ENCODE measurements around the gene ZNF385B.
"Not testable (repeated sequence)": the region's sequence is repeated elsewhere in the genome, so short reads cannot be mapped to it uniquely, and the experiment has no call there.

Gene ZNF385B

GRCh38 chr2:179629776-179630175 is 231.6 kb downstream of the ZNF385B start:
- DNase-seq (ENCODE audit: low read depth): not testable (repeated sequence)

GRCh38 chr2:179626261-179626660 is 235.2 kb downstream of the ZNF385B start:
- DNase-seq (ENCODE audit: low read depth): no peak

DNA sequence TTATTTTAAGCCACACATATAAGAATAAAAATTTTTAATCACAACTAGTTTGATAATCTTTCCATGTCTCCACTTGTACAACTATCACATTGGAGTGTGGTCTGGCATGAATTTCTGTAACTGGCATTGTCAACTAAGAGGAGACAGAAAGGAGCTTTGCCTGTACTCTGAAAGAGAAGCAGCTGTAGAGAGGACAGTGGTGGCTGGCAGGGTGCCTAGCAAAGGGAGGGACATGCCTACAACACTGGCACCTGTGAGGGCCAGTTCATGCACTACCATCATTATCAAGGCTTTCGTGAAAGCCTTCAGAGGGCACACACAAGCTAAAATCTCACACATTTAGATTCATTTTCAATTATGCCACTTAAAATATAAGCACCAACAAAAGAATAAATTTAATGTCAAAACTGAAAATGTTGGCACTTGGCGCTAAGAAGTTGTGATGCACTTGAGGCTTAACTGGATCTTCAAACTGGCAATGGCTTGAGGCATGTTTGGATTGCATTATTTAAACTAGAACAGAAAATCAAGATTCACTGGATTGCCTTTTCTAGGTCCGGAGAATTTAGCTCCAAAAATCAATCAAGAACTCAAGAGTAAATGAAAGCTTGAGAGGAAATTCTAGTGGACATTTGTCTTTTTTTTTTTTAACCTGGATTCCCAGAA is 238.6 kb downstream of the ZNF385B start:
- no peak for DNase-seq (ENCODE audit: low read depth)

GRCh38 chr2:179622112-179622511 is 239.3 kb downstream of the ZNF385B start:
- no peak for DNase-seq (ENCODE audit: low read depth)

GRCh38 chr2:179619947-179620467 is 241.4 kb downstream of the ZNF385B start:
- DNase-seq (ENCODE audit: low read depth): no peak

GRCh38 chr2:179614121-179614520 is 247.3 kb downstream of the ZNF385B start:
- DNase-seq (ENCODE audit: low read depth): no peak

DNA sequence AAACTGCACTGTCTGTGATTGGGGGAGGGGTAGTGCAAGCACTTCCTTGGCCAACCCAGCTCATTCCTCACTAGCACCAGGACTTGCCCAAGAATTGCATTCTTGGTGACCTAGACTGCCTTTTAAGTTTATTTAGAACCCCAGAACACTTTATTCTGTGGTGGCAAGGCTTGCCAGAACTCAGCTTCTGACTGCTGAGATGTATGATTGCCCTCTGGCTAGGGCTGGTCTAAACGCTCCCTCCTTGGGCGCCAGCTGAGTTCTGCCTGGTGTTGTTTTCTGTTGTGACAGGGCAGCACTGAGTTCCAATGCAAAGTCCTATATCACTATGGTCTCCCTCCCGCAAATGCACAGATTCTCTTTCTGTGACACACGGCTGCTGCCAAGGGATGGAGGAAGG is 247.7 kb downstream of the ZNF385B start:
- DNase-seq (ENCODE audit: low read depth): no peak

GRCh38 chr2:179613299-179613651 is 248.1 kb downstream of the ZNF385B start:
- no peak for DNase-seq (ENCODE audit: low read depth)

DNA sequence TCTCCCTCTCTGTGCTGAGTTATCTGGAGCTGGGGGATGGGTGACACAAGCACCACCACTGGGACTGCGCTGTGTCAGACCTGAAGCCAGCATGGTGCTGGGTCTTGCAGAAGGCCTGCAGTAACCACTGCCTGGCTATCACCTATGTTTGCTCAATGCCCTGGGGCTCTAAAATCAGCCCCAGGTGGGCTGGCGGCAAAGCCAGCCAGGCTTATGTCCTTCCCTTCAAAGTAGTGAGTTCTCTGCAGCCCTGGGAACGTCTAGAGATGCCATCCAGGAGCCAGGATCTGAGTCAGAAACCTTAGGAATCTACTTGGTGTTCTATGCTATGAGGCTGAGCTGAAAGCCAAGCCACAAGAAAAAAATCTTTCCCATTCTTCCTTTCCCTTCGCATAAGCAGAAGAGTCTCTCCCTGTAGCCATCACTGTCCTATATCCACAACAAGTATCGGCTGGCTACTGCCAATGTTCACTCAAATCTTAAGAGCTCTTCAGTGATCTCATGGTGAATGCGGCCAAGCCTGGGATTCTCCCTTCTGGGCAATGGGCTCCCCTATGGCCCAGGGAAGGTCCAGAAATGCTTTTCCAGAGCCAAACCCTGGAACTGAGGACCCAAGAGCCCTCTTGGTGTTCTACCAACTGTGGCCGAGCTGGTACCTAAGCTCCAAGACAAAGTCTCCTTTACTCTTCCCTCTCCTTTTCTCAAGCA is 248.7 kb downstream of the ZNF385B start:
- no peak for DNase-seq (ENCODE audit: low read depth)

DNA sequence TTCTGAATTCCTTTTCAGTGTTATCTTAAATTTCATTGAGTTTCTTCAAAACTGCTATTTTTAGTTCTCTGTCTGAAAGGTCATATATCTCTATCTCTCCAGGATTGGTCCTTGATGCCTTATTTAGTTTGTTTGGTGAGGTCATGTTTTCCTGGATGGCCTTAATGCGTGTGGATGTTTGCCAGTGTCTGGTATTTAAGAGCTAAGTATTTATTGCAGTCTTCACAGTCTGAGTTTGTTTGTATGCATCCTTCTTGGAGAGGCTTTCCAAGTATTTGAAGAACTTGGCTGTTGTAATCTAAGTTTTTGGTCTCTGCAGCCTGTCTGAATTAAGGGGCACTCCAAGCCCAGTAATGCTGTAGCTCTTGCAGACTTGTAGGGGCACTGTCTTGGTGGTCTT is 249.3 kb downstream of the ZNF385B start:
- DNase-seq (ENCODE audit: low read depth): no peak

GRCh38 chr2:179606141-179606540 is 255.3 kb downstream of the ZNF385B start:
- no peak for DNase-seq (ENCODE audit: low read depth)

DNA sequence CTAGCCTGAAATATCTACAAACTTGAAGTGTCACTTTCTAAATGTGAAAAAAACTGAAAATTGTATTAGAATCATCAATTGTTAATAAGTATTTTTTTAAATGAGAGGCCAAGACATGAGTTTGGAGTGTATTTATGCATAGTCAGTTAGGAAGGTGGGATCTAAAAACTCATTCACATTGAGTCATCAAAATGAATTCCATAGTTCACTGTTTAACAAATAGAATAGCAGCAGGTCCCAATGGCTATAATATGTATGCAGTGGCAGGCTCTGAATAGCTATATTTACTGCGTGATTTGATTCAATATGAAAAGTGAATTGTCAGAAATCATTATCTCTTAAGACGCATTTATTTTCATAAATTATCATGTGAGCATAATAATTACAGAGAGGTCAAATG is 256.1 kb downstream of the ZNF385B start:
- DNase-seq (ENCODE audit: low read depth): no peak

DNA sequence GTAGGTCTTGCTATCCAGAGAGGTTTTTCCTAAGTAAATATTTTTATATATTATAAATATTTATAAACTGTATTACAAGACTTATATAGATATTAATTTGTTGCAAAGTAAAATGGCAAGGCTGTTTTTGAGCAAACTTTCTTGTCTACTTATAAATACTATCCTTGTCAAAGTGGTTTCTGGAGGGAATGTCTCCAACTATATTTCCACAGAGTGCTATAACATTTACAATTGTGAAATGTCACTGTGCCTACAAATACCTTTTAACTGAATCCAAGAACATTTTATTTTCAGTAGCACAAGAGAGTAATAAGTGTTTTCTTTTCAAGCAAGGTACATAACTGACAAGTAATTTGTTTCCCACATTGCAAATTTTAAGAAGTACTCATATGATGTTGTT is 256.8 kb downstream of the ZNF385B start:
- DNase-seq (ENCODE audit: low read depth): no peak

GRCh38 chr2:179602452-179602851 is 259.0 kb downstream of the ZNF385B start:
- no peak for DNase-seq (ENCODE audit: low read depth)

- no peak for DNase-seq (ENCODE audit: low read depth)
Observed at GRCh38 chr2:179596018-179596417, 265.4 kb downstream of the ZNF385B start.

GRCh38 chr2:179595284-179595683 is 266.1 kb downstream of the ZNF385B start:
- no peak for DNase-seq (ENCODE audit: low read depth)

DNA sequence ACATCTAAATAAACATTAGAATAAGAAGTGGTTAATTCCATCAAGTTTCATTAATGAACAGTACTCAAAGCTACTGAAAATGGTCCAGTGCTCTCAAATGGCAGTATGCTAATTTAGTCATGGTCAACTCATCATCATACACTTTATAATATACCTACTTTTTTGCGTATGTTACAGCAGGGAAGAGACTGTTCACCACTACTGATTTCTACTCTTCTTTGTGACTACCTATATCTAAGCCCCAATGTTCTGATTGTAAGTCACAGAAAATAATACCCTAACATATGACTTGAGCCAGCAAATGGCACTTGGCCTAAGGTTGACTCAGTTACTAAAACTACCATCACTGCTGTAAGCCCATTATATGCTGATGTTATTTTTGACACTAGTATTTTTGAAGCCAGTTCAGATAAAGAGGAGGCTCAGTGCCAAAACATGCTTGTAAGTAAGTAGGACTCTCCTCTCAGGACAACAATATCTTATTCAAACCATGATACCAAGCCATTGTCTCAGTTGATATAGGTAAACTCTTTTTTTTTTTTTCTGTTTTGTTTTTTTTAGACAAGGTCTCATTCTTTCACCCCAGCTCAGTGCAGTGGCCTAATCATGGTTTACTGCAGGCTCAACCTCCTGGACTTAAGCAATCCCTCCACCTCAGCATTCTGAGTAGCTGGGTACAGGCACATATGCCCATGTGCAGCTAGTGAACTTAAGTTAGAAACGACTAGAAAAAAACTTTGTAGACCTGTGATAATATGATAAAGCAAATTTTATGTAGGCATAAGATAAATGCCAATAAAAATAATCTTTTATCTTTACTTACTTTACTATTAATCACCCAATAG is 266.9 kb downstream of the ZNF385B start:
- DNase-seq (ENCODE audit: low read depth): no peak

GRCh38 chr2:179593323-179593722 is 268.1 kb downstream of the ZNF385B start:
- DNase-seq (ENCODE audit: low read depth): no peak

DNA sequence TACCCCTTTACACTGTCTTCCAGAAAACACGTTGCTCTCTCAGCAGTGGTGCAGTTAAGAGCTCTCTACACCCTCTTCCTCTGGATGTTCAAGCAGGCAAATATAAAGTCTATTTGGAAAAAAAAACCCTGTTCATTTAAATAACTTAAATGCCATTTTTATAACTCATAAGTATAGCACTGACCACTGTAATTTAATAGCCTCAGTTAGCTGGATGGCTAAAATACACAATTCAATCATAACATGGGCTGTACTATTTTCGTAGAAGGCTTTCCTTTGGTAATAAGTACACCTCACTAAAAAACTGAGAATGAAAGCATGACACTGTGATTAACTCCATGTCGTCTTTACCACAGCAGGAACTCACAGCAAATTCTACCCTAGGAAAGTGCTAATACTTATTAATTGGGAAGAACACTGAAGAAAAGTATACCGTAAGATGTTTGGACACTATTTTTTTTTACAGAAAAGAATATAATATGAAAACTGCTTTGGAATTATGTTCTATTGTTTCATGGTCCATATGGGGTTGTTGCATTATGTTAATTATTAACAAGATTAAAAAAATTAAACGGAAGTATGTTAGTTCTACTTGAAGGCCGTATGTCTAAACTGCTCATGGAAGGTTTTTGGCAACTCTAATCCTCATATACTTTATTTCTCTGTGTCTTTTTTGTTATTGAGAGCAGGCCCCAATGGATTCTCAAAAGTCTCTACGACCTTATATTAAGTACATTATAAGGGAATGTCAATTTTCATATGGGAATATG is 269.1 kb downstream of the ZNF385B start:
- DNase-seq (ENCODE audit: low read depth): no peak

GRCh38 chr2:179591690-179592089 is 269.7 kb downstream of the ZNF385B start:
- no peak for DNase-seq (ENCODE audit: low read depth)

GRCh38 chr2:179588486-179589145 is 272.8 kb downstream of the ZNF385B start:
- no peak for DNase-seq (ENCODE audit: low read depth)

Measured in T-helper 22 cell (primary cell).